GM23248 (cell line): ENCODE data around the gene WSB2. TPM values are rescaled to one million over a fixed set of nuclear protein-coding genes. Genes with fewer than 3 reads are reported as not detected.

Experiments
- DNase-seq: peaks from one replicate; pipeline ENCODE4 v3.0.0-alpha.2; 2015
- H2AFZ ChIP-seq: fragments of 200-600 bp; sonication (generic); 2 replicates; pipeline ENCODE4 v1.6.1; 2016; ENCODE audit warnings: antibody characterized with exemption
- H3F3A ChIP-seq: fragments of 200-600 bp; sonication (generic); 2 replicates; pipeline ENCODE4 v1.6.1; 2016; ENCODE audit warnings: mild to moderate bottlenecking, antibody characterized with exemption, mixed run types; ENCODE audit not compliant: insufficient read depth
- H3K27ac ChIP-seq: fragments of 200-600 bp; sonication (generic); 2 replicates; pipeline ENCODE4 v1.5.1; 2016; ENCODE audit warnings: mild to moderate bottlenecking
- H3K27me3 ChIP-seq: fragments of 200-600 bp; sonication (generic); replicated peaks from 2 replicates; pipeline ENCODE4 v1.6.1; 2016; ENCODE audit warnings: mild to moderate bottlenecking; ENCODE audit not compliant: insufficient read depth
- H3K36me3 ChIP-seq: fragments of 200-600 bp; sonication (generic); 2 replicates; pipeline ENCODE4 v1.6.1; 2016; ENCODE audit warnings: low read depth, mild to moderate bottlenecking
- H3K4me1 ChIP-seq: fragments of 200-600 bp; sonication (generic); 2 replicates; pipeline ENCODE4 v1.6.1; 2016; ENCODE audit warnings: mild to moderate bottlenecking; ENCODE audit not compliant: insufficient read depth
- H3K4me2 ChIP-seq: fragments of 200-600 bp; sonication (generic); one replicate; pipeline ENCODE4 v1.6.1; 2016; ENCODE audit warnings: mild to moderate bottlenecking; ENCODE audit not compliant: unreplicated experiment
- H3K4me3 ChIP-seq: fragments of 200-600 bp; sonication (generic); 2 replicates; pipeline ENCODE4 v1.5.1; 2016; ENCODE audit warnings: mild to moderate bottlenecking
- H3K79me2 ChIP-seq: fragments of 200-600 bp; sonication (generic); 2 replicates; pipeline ENCODE4 v1.6.1; 2016; ENCODE audit warnings: mild to moderate bottlenecking; ENCODE audit not compliant: insufficient read depth
- H3K9ac ChIP-seq: fragments of 200-600 bp; sonication (generic); 2 replicates; pipeline ENCODE4 v1.6.1; 2016; ENCODE audit warnings: mild to moderate bottlenecking
- H3K9me2 ChIP-seq: fragments of 200-600 bp; sonication (generic); 2 replicates; pipeline ENCODE4 v1.6.1; 2016; ENCODE audit warnings: mixed run types, mild to moderate bottlenecking, moderate library complexity; ENCODE audit not compliant: insufficient read depth
- H3K9me3 ChIP-seq: fragments of 200-600 bp; sonication (generic); one replicate; pipeline ENCODE4 v1.6.1; 2017; ENCODE audit warnings: low read depth
- H4K20me1 ChIP-seq: fragments of 200-600 bp; sonication (generic); 2 replicates; pipeline ENCODE4 v1.6.0; 2016; ENCODE audit not compliant: insufficient read depth
- EZH2 ChIP-seq: fragments of 200-600 bp; sonication (generic); IDR thresholded peaks from 2 replicates; pipeline ENCODE4 v1.6.1; 2018; ENCODE audit warnings: antibody characterized with exemption, mild to moderate bottlenecking; ENCODE audit not compliant: insufficient read depth, poor library complexity, severe bottlenecking
- EZH2phosphoT487 ChIP-seq: fragments of 200-600 bp; sonication (generic); IDR thresholded peaks from 2 replicates; pipeline ENCODE4 v1.6.1; 2018; ENCODE audit warnings: antibody characterized with exemption, moderate library complexity, mild to moderate bottlenecking, low read depth; ENCODE audit not compliant: insufficient read depth
- WGBS, 2 experiments: methylation state at CpG; one replicate each; pipeline ENCODE4 v1.1.6; 2015 to 2017; ENCODE audit warnings: low lambda C conversion rate in 2 of 2, low coverage in 1 of 2; ENCODE audit errors: missing lambda C conversion rate in 2 of 2; 5-methylcytosine and 5-hydroxymethylcytosine counted together
- in situ Hi-C: fragments of 300-500 bp; cut with MboI; formaldehyde crosslinking; loops from 2 replicates; pipeline ENCODE4 v1.15.0; 2020
- polyA plus RNA-seq: library from polyadenylated mRNA; unstranded; fragments of >200 nt; fragmentation: Nextera tagmentation; extraction: Ambion mirVana; gene quantifications from 2 replicates; pipeline ENCODE4 v1.2.1, GENCODE V29; 2016
- total RNA-seq: library from RNA; depleted of rRNA; stranded (reverse); fragments of >200 nt; shearing (Covaris generic); gene quantifications from 2 replicates; pipeline ENCODE4 v1.2.3, GENCODE V29; 2014

Gene WSB2
- total and polyA plus RNA-seq, 2 experiments from 2014 or later: 65.8 to 162 TPM

DNA sequence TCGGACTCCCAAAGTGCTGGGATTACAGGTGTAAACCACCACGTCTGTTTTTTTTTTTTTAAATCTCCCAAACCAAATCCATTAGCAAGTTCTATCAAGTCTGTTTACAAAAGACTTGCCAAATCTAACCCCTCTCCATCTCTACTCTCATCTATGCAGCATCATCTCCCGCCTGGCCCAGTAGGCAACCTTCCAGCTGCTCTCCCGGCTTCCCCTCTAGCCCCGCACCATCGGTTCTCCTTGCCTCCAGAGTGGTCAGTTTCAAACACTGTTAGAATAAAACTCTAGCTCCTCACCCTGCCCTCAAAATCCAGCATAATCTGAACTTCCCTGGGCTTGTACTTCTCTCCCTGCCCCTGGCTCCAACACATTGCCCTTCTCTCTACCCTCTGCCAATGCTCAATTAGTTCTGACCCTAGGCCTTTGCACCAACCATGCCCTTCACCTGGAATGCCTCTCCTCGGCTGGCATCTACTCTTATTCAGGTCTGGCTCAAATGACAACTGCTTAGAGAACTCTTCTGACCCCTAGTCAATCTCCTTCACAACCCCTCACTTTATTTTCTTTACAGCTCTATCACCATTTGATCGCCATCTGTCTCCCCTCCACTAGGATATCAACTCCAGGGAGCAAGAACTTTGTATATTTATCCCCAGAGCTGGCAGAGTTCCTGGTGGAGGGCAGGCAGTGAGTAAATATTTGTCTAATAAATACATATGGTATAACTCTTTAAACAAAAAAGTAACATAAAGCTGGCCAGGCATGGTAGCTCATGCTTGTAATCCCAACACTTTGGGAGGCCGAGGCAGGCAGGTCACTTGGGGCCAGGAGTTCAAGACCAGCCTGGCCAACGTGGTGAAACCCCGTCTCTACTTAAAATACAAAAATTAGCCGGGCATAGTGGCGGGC, 4.9 kb downstream of the WSB2 start:
- Histone ChIP-seq H3K4me1 (peaks cover 46% of the 10 kb centered on the region), H3K4me2 (no peak overlapping the region), H3K9me3 (no peaks in the 10 kb centered on the region), H3K79me2 (peaks cover 85% of the 10 kb centered on the region), H3K9me2 (no peaks in the 10 kb centered on the region), H3K9ac (no peak overlapping the region), H3K4me3 (no peak overlapping the region), H3F3A (peaks cover 61% of the 10 kb centered on the region), H3K27ac (no peak overlapping the region), H3K36me3 (peaks cover 10% of the 10 kb centered on the region; the same call in 1 of the 2 replicates), H4K20me1 (no peaks in the 10 kb centered on the region), H3K27me3 (no peaks in the 10 kb centered on the region), H2AFZ (no peak overlapping the region)
- 74 to 76% methylated on average over 13 of the region's 13 CpGs for WGBS, 2 experiments
- no peak for DNase-seq
- in situ Hi-C loops: no loop called here
- TF ChIP-seq EZH2phosphoT487 (no peak), EZH2 (no peak)

DNA sequence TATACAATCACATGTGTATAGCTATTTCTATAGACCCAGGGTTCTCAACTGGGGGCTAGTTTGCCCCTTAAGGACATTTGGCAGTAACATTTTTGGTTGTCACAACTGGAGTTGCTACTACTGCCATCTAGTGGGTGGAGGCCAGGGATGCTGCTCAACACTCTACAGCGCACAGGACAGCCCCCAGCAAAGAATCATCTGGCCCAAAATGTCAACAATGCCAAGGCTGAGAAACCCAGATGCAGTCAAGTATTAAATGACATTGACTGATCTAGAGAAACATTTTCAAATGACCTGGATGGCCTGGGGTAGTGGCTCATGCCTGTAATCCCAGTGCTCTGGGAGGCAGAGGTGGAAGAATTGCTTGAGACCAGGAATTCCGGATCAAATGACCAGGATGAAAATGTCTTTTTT, 5.8 kb downstream of the WSB2 start:
- H3K79me2 ChIP-seq: peaks cover 91% of the 10 kb centered on the region
- 53 to 67% methylated on average over 2 of the region's 2 CpGs for WGBS, 2 experiments

DNA sequence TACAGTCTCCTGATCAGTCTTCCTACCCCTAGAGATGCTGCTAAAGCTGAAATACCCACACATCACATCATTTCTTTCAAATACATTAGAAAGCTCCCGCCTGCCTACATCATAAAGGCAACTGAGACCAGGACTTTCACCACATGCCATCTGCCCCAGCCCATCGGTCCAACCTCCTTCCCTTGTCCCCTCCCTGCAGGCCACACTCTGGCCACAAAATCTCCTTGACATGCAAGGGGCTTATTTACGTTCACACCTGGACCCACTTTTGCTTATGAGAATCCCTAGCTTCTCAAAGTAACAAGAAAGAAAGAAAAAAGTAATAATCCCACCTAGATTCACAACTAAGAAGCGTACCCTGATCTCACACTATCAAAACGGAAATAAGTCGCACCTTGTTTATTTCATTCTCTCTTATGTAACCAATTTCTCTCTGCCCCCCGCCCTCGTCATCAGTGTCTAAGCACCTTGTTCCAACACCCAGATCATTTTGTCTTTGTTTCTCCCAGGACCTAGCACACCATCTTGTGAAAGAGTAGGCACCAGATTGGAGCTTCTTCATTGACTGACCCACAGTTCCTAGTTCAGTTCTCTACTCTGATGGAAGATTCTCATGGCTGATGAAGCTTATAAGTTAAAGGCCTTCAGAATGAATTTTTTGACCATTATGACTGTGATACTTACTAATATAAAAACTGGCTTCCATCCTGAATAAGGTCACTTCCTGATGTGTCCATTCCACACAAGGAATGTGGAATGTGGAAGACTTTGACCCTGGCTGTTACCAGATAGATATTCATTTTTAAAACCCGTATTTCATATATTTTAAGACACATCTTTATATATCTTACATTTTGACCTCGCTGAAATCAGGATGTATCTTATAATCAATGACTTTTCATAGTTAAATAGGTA, 7.7 kb downstream of the WSB2 start:
- Histone ChIP-seq H3K79me2 (peaks cover 94% of the 10 kb centered on the region), H3K27ac (peak overlapping the region; percentile 77), H4K20me1 (no peaks in the 10 kb centered on the region), H3K9ac (peak overlapping the region; percentile 32; the same call in 1 of the 2 replicates), H3F3A (peaks cover 49% of the 10 kb centered on the region), H3K9me2 (no peaks in the 10 kb centered on the region), H3K4me2 (peak overlapping the region; percentile 40), H3K9me3 (no peaks in the 10 kb centered on the region), H3K4me1 (peaks cover 34% of the 10 kb centered on the region), H3K36me3 (peaks cover 29% of the 10 kb centered on the region; the same call in 1 of the 2 replicates), H3K4me3 (peak overlapping the region; percentile 3; the same call in 1 of the 2 replicates), H2AFZ (no peak overlapping the region), H3K27me3 (no peaks in the 10 kb centered on the region)
- WGBS, 2 experiments: 84 to 86% methylated on average over 10 of the region's 10 CpGs
- in situ Hi-C loops: no loop called here
- DNase-seq: peak; percentile 52
- TF ChIP-seq EZH2: no peak
- no peak for TF ChIP-seq EZH2phosphoT487

More for the DNA sequence above, 5.8 kb downstream of the WSB2 start:
- peak; percentile 54 for DNase-seq
- H3K9ac ChIP-seq: no peak overlapping the region
- peaks cover 18% of the 10 kb centered on the region; the same call in 1 of the 2 replicates for H3K36me3 ChIP-seq
- no peak for TF ChIP-seq EZH2phosphoT487
- no peak for TF ChIP-seq EZH2
- no peaks in the 10 kb centered on the region for H3K9me2 ChIP-seq
- in situ Hi-C loops: no loop called here
- H3K4me3 ChIP-seq: no peak overlapping the region
- no peaks in the 10 kb centered on the region for H4K20me1 ChIP-seq
- H3K9me3 ChIP-seq: no peaks in the 10 kb centered on the region
- peaks cover 46% of the 10 kb centered on the region for H3K4me1 ChIP-seq
- peaks cover 63% of the 10 kb centered on the region for H3F3A ChIP-seq
- H3K27ac ChIP-seq: no peak overlapping the region
- no peak overlapping the region for H3K4me2 ChIP-seq
- H3K27me3 ChIP-seq: no peaks in the 10 kb centered on the region
- no peak overlapping the region for H2AFZ ChIP-seq
